ENCODE measurements around the gene ZNFX1. TPM values are rescaled to one million over a fixed set of nuclear protein-coding genes. Genes with fewer than 3 reads are reported as not detected.
"Not testable (repeated sequence)": the region's sequence is repeated elsewhere in the genome, so short reads cannot be mapped to it uniquely, and the experiment has no call there.

The ZNFX1 gene
- total and polyA plus RNA-seq, 4 experiments from 2014 or later, result 30.8 to 88.8 (median 76.1) TPM

GRCh38 chr20:49210757-49211110 lies 67.1 kb downstream of the ZNFX1 start:
- Histone ChIP-seq H3K4me1 (ENCODE audit: insufficient read depth, low read length) (no peaks in the 10 kb centered on the region), H3K27me3 (ENCODE audit: insufficient read depth, low read length) (no peaks in the 10 kb centered on the region), H3K27ac (ENCODE audit: low read depth, low read length) (no peak overlapping the region), H3K36me3 (ENCODE audit: insufficient read depth, low read length) (no peaks in the 10 kb centered on the region), H3K4me3 (ENCODE audit: low read length in 2 of 2) (no peak overlapping the region), H3K9me3 (ENCODE audit: control insufficient read depth in 1 of 2, low read length in 2 of 2) (no peaks in the 10 kb centered on the region)
- peaks cover 0 to 1% of the 10 kb centered on the region in 2 donors for H3K27me3 Mint-ChIP-seq
- H3K4me3 Mint-ChIP-seq, result no peak overlapping the region
- intact Hi-C loops (cut with micrococcal nuclease), result no loop called here
- H3K4me1 Mint-ChIP-seq, result no peaks in the 10 kb centered on the region
- H3K9me3 Mint-ChIP-seq, result peaks cover 0 to 12% (median 7%) of the 10 kb centered on the region in 8 donors
- H3K36me3 Mint-ChIP-seq, result no peaks in the 10 kb centered on the region
- ChIA-PET POLR2A (ENCODE audit: partially characterized antibody) (no interaction called here), CTCF (ENCODE audit: partially characterized antibody) (interaction anchor here (3.1 kb wide), 1 partner anchor 78 kb away, joined by 9 read pairs; no protein-coding TSS in a partner anchor)
- no peak overlapping the region for H3K27ac Mint-ChIP-seq
- DNase-seq, result no peak

- Histone ChIP-seq H3K4me3 (ENCODE audit: low read length in 2 of 2) (no peak overlapping the region), H3K27me3 (ENCODE audit: insufficient read depth, low read length) (no peaks in the 10 kb centered on the region), H3K27ac (ENCODE audit: low read depth, low read length) (no peak overlapping the region), H3K4me1 (ENCODE audit: insufficient read depth, low read length) (no peaks in the 10 kb centered on the region), H3K9me3 (ENCODE audit: control insufficient read depth in 1 of 2, low read length in 2 of 2) (no peaks in the 10 kb centered on the region), H3K36me3 (ENCODE audit: insufficient read depth, low read length) (no peaks in the 10 kb centered on the region)
- ChIA-PET POLR2A (ENCODE audit: partially characterized antibody) (no interaction called here), CTCF (ENCODE audit: partially characterized antibody) (interaction anchor here (0.6 to 3.1 kb wide), 2 partner anchors 77 to 81 kb away, joined by 3 to 9 read pairs; no protein-coding TSS in a partner anchor)
- Mint-ChIP-seq H3K9me3 (peaks cover 0 to 12% (median 7%) of the 10 kb centered on the region in 8 donors), H3K27me3 (peaks cover 0 to 1% of the 10 kb centered on the region in 2 donors), H3K36me3 (no peaks in the 10 kb centered on the region), H3K4me1 (no peaks in the 10 kb centered on the region), H3K27ac (peak overlapping the region in 1 of 7 donors; percentile 9), H3K4me3 (no peak overlapping the region)
- DNase-seq, result no peak
- intact Hi-C loops (cut with micrococcal nuclease), result no loop called here
Measured at GRCh38 chr20:49210101-49210756, 67.6 kb downstream of the ZNFX1 start.

DNA sequence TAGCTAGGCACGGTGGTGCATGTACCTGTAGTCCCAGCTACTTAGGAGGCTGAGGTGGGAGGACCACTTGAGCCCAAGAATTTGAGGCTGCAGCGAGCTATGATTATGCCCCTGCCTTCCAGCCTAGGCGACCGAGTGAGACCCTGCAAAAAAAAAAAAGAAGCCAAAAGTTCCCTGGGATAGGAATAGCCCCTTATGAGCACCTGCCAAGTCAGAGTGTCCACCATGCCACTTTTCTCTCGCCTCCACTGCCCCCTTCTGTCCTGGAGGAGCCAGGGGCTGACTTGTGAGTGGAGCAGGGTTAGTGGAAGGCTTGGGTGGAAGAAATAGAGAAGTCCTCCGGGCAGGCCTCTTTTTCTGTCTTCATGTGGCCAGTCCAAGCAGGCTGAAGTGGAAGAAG lies 70.8 kb downstream of the ZNFX1 start:
- ChIA-PET CTCF (ENCODE audit: partially characterized antibody) (interaction anchor here (0.9 to 2.6 kb wide), 3 partner anchors 10 to 74 kb away, joined by 3 to 14 read pairs (median 4); no protein-coding TSS in a partner anchor), POLR2A (ENCODE audit: partially characterized antibody) (no interaction called here)
- Mint-ChIP-seq H3K4me3 (no peak overlapping the region), H3K9me3 (peaks cover 0 to 12% (median 7%) of the 10 kb centered on the region in 8 donors), H3K36me3 (no peaks in the 10 kb centered on the region), H3K27ac (no peak overlapping the region), H3K27me3 (no peaks in the 10 kb centered on the region), H3K4me1 (no peaks in the 10 kb centered on the region)
- Histone ChIP-seq H3K27ac (ENCODE audit: low read depth, low read length) (no peak overlapping the region), H3K4me1 (ENCODE audit: insufficient read depth, low read length) (no peaks in the 10 kb centered on the region), H3K27me3 (ENCODE audit: insufficient read depth, low read length) (no peaks in the 10 kb centered on the region), H3K4me3 (ENCODE audit: low read length in 2 of 2) (no peak overlapping the region), H3K36me3 (ENCODE audit: insufficient read depth, low read length) (no peaks in the 10 kb centered on the region), H3K9me3 (ENCODE audit: control insufficient read depth in 1 of 2, low read length in 2 of 2) (no peaks in the 10 kb centered on the region)
- DNase-seq, result no peak
- intact Hi-C loops (cut with micrococcal nuclease), result no loop called here

DNA sequence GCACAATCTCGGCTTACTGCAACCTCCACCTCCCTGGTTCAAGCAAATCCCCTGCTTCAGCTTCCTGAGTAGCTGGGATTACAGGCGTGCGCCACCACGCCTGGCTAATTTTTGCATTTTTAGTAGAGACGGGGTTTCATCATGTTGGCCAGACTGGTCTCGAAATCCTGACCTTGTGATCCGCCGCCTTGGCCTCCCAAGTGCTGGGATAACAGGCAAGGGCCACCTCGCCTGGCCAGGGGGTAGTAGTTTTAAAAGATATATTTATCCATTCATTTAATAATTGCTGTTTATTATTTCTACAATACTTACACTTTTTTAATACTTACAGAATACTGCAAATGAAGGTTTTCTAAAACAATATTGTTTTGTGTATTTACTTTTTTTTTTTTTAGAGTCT lies 74.1 kb downstream of the ZNFX1 start:
- H3K27ac ChIP-seq (ENCODE audit: low read depth, low read length), result no peak overlapping the region
- no peaks in the 10 kb centered on the region for H3K4me1 ChIP-seq (ENCODE audit: insufficient read depth, low read length)
- no peaks in the 10 kb centered on the region for H3K9me3 ChIP-seq (ENCODE audit: control insufficient read depth in 1 of 2, low read length in 2 of 2)
- H3K36me3 Mint-ChIP-seq, result no peaks in the 10 kb centered on the region
- no peaks in the 10 kb centered on the region for H3K27me3 ChIP-seq (ENCODE audit: insufficient read depth, low read length)
- no peaks in the 10 kb centered on the region for H3K36me3 ChIP-seq (ENCODE audit: insufficient read depth, low read length)
- ChIA-PET POLR2A (ENCODE audit: partially characterized antibody) (no interaction called here), CTCF (ENCODE audit: partially characterized antibody) (interaction anchor here (0.8 to 2.0 kb wide), 3 partner anchors 11 to 23 kb away, joined by 4 to 6 read pairs (median 5); no protein-coding TSS in a partner anchor)
- DNase-seq, result no peak
- no peak overlapping the region for H3K27ac Mint-ChIP-seq
- intact Hi-C loops (cut with micrococcal nuclease), result no loop called here
- H3K9me3 Mint-ChIP-seq, result no peaks in the 10 kb centered on the region
- H3K27me3 Mint-ChIP-seq, result no peaks in the 10 kb centered on the region
- H3K4me3 ChIP-seq (ENCODE audit: low read length in 2 of 2), result no peak overlapping the region
- H3K4me3 Mint-ChIP-seq, result no peak overlapping the region
- no peaks in the 10 kb centered on the region for H3K4me1 Mint-ChIP-seq

- no peaks in the 10 kb centered on the region for H3K9me3 ChIP-seq (ENCODE audit: control insufficient read depth in 1 of 2, low read length in 2 of 2)
- no peak overlapping the region for H3K27ac ChIP-seq (ENCODE audit: low read depth, low read length)
- Mint-ChIP-seq H3K4me3 (no peak overlapping the region), H3K36me3 (no peaks in the 10 kb centered on the region), H3K27ac (no peak overlapping the region), H3K9me3 (no peaks in the 10 kb centered on the region), H3K4me1 (no peaks in the 10 kb centered on the region), H3K27me3 (no peaks in the 10 kb centered on the region)
- H3K4me3 ChIP-seq (ENCODE audit: low read length in 2 of 2), result no peak overlapping the region
- POLR2A ChIA-PET (ENCODE audit: partially characterized antibody), result no interaction called here
- CTCF ChIA-PET (ENCODE audit: partially characterized antibody), result interaction anchor here (0.7 to 2.1 kb wide), 4 partner anchors 12 to 1543 kb away, joined by 3 to 9 read pairs (median 4); no protein-coding TSS in a partner anchor
- DNase-seq, result no peak
- no peaks in the 10 kb centered on the region for H3K36me3 ChIP-seq (ENCODE audit: insufficient read depth, low read length)
- intact Hi-C loops (cut with micrococcal nuclease), result no loop called here
- no peaks in the 10 kb centered on the region for H3K4me1 ChIP-seq (ENCODE audit: insufficient read depth, low read length)
- H3K27me3 ChIP-seq (ENCODE audit: insufficient read depth, low read length), result no peaks in the 10 kb centered on the region
Measured at GRCh38 chr20:49203011-49203410, 74.8 kb downstream of the ZNFX1 start.

DNA sequence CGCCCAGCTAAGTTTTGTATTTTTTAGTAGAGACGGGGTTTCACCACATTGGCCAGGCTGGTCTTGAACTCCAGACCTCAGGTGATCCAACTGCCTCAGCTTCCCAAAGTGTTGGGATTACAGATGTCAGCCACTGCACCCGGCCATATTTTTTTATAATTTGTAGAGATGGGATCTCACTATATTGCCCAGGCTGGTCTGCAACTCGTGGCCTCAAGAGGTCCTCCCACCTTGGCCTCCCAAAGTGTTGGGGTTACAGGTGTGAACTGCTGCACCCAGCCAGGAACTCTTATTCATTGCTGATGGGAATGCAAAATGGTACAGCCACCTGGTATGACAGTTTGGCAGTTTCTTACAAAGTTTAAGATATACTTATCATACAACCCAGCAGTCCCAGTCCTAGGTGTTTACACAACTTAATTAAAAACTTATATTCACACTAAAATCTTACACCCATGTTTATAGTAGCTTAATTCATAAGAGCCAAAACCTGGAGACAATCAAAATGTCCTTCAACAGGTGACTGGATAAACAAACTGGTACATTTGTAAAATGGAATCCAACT lies 78.0 kb downstream of the ZNFX1 start:
- POLR2A ChIA-PET (ENCODE audit: partially characterized antibody), result no interaction called here
- Mint-ChIP-seq H3K27ac (no peak overlapping the region), H3K27me3 (no peaks in the 10 kb centered on the region)

GRCh38 chr20:49192944-49193518 lies 84.8 kb downstream of the ZNFX1 start:
- H3K36me3 ChIP-seq (ENCODE audit: insufficient read depth, low read length); H3K27ac ChIP-seq (ENCODE audit: low read depth, low read length); H3K4me1 ChIP-seq (ENCODE audit: insufficient read depth, low read length); DNase-seq; H3K36me3 Mint-ChIP-seq; H3K27me3 Mint-ChIP-seq; H3K4me3 Mint-ChIP-seq; H3K9me3 Mint-ChIP-seq; H3K4me3 ChIP-seq (ENCODE audit: low read length in 2 of 2); H3K27ac Mint-ChIP-seq; H3K9me3 ChIP-seq (ENCODE audit: control insufficient read depth in 1 of 2, low read length in 2 of 2); intact Hi-C loops (cut with micrococcal nuclease); H3K4me1 Mint-ChIP-seq; POLR2A ChIA-PET (ENCODE audit: partially characterized antibody); H3K27me3 ChIP-seq (ENCODE audit: insufficient read depth, low read length): not testable (repeated sequence)
- CTCF ChIA-PET (ENCODE audit: partially characterized antibody), result interaction anchor here (2.5 kb wide), 1 partner anchor 24 kb away, joined by 12 read pairs; no protein-coding TSS in a partner anchor

More for the DNA sequence above, 78.0 kb downstream of the ZNFX1 start:
- Mint-ChIP-seq H3K4me3 (no peak overlapping the region), H3K36me3 (no peaks in the 10 kb centered on the region), H3K4me1 (no peaks in the 10 kb centered on the region), H3K9me3 (no peaks in the 10 kb centered on the region)
- CTCF ChIA-PET (ENCODE audit: partially characterized antibody), result interaction anchor here (0.5 kb wide), 1 partner anchor 18 kb away, joined by 3 read pairs; no protein-coding TSS in a partner anchor
- Histone ChIP-seq H3K36me3 (ENCODE audit: insufficient read depth, low read length) (no peaks in the 10 kb centered on the region), H3K4me1 (ENCODE audit: insufficient read depth, low read length) (no peaks in the 10 kb centered on the region), H3K4me3 (ENCODE audit: low read length in 2 of 2) (no peak overlapping the region), H3K9me3 (ENCODE audit: control insufficient read depth in 1 of 2, low read length in 2 of 2) (no peaks in the 10 kb centered on the region), H3K27me3 (ENCODE audit: insufficient read depth, low read length) (no peaks in the 10 kb centered on the region), H3K27ac (ENCODE audit: low read depth, low read length) (no peak overlapping the region)
- intact Hi-C loops (cut with micrococcal nuclease), result no loop called here
- DNase-seq, result no peak
